ENCODE results near the gene GRAP.
A peak's percentile ranks its signal among the peaks of the same experiment; 100 is the strongest.

The GRAP gene

DNA sequence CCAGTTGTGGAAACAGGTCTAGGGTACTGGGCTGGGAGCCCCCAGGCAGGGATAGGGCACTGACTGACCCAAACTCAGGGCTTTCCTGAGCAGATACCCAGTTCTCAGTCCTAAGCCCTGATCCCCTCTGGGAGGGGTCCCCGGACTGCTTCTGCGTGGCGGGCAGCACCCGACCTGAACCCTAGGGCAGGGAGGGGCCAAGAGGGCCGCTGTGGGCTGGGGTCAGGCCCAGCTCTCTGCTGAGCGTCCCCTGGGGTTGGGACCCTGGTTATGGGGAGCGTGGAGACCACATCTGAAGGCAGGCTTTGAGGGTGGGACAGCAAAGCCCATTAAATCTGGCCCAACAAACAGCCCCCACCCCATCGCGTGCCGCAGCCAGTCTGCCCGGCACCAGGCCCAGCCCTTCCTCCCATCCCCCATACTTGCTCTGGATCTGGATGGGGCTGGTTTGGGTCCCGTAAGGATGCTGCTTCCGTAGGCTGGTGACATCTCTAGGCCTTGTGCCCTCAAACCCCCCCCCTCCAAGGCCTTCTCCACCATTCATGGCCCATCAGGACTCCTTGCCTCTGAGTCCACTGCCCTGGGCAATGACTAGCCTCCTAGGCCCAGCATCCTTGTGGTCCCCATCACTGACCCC lies 41.5 kb downstream of the GRAP start:
- Histone ChIP-seq H3K9ac (no peak overlapping the region), H3K9me3 (peaks cover 9% of the 10 kb centered on the region), H3K36me3 (no peaks in the 10 kb centered on the region), H3K4me2 (peak overlapping the region; percentile 97), H4K20me1 (peaks cover 29% of the 10 kb centered on the region), H3K27ac (no peak overlapping the region), H3K4me3 (peak overlapping the region; percentile 69; the same call in 1 of the 2 replicates), H3K27me3 (peaks cover 64% of the 10 kb centered on the region), H3K4me1 (peaks cover 50% of the 10 kb centered on the region)
- no peak for TF ChIP-seq Cebpa-rat (IDR thresholded peaks at IDR 0.05)

DNA sequence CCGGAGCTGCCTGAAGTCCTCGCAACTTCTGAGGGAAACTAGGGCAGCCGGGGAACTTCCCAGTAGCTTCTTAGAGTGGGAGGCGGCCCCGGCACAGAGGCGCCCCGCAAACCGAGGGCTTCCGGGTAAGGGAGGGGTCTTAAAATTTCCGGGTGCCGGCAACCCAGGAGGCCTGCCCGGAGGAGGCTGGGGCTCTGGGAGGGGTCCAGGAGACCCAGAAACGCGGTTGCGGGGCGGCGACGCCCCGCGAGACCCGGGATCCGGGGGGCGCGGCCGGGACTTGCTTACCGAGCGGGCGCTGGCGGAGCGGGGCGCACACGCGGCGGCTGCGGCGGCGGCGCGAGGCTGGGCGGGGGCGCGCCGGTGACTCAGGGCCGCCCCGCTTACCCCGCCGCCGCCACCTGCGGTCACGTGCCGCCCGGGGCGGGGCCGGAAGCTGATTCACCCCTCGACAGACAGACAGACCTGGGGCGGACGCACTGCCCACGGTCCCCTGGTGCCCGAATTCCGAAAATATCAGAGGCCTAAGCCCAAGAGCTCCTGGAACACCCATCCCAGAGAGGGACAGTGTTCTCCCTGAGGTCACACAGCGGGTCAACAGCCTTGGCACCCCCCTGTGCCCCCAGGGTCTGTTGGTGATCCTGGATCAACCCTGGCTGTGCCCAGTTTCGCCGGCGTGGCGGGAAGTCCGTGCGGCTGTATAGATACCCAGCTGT lies 42.2 kb downstream of the GRAP start, which contains the start of gene FAM83G:
Gene FAM83G (minus strand): TSS at position 344 of the 716 bp plus-strand sequence. CDS start 723 bp downstream, outside the sequence.
- H3K27ac ChIP-seq, result no peak within 1 kb of the TSS
- TF ChIP-seq Cebpa-rat (IDR thresholded peaks at IDR 0.05), result no peak
- peaks cover 50% of the 10 kb centered on the region for H3K4me1 ChIP-seq
- H3K9me3 ChIP-seq, result peaks cover 9% of the 10 kb centered on the region
- H3K9ac ChIP-seq, result peak within 1 kb of the TSS; percentile 58
- peaks cover 29% of the 10 kb centered on the region for H4K20me1 ChIP-seq
- peak within 1 kb of the TSS; percentile 69 for H3K4me3 ChIP-seq
- peak within 1 kb of the TSS; percentile 97 for H3K4me2 ChIP-seq
- no peaks in the 10 kb centered on the region for H3K36me3 ChIP-seq
- H3K27me3 ChIP-seq, result peaks cover 69% of the 10 kb centered on the region

DNA sequence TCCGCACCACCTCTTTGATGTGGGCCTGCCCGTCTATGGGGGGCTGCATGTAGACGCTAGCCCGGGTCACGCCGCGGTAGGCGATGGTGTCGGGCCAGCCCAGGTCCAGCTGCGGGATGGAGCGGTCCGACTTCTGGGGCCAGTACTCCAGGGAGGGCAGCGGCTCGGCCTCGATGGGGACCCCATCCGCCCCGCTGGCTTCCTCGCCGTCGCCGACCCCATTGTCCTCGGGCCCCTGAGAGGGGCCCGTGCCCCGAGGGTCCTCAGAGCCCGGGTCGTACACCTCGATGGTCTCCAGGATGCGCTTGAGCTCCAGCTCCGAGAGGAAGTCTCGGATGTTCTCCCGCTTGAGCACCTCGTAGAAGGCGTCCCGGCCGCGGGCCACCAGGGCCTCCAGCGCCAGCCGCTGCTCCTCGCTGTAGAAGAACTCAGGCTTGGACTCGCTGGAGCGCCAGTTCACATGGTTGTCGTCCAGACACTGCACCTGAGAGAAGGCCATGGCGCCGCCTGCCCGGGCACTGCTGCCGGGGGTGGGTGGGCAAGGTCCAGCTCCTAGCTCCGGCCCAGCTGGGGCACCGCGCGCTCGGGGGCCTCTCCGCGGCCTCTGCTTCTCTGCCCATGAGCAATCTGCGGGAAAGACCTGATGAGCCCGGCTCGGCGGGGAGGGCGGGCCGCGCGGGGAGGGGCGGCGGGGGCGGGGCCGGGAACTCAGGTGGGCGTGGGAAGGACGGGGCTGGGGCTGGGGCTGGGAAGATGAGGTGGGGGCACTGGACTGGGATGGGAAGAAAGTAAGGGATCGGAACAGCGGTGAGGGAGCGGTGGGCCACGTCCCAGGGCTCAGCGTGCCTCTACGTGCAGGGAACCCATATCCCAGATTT lies 43.0 kb downstream of the GRAP start:
- H3K4me1 ChIP-seq, result peaks cover 50% of the 10 kb centered on the region
- peaks cover 69% of the 10 kb centered on the region for H3K27me3 ChIP-seq
- H4K20me1 ChIP-seq, result peaks cover 29% of the 10 kb centered on the region
- peak overlapping the region; percentile 97 for H3K4me2 ChIP-seq
- H3K9me3 ChIP-seq, result peaks cover 9% of the 10 kb centered on the region
- H3K27ac ChIP-seq, result no peak overlapping the region
- H3K9ac ChIP-seq, result peak overlapping the region; percentile 58
- peak overlapping the region; percentile 69 for H3K4me3 ChIP-seq
- no peak for TF ChIP-seq Cebpa-rat (IDR thresholded peaks at IDR 0.05)
- no peaks in the 10 kb centered on the region for H3K36me3 ChIP-seq

DNA sequence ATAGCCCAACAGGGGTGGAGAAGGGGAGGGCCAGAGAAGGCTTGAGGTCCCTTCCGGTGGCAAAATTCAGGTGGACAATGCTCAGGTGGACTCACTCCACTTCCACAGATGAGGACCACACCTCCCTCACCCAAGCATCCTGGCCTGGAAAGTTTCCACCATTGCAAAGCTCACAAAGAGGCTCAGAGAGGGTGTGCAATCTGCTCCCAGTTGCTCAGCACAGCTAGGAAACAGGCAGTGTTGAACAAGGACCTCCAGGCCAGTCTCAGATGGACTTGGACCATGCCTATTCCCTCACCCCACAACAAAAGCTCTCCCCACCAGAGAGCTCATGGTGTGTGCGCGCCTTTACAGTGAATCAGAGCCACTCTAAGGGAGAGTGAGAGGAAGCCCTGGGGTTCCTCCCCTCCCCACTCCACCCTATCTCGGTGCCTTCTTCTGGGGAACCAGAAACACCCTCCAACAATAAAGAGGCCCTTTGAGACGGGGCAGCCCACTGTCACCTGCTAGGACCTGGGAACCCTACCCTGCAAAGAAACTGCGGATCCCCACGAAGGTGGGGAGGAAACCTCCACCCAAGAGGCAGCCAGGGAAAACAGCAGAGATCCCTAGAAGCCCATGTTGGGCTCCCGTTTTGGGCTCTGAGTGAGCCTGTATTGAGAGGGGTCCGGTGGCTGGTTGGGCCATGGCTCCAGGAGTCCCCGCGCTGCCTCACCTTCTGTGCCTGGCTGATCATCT lies 43.8 kb downstream of the GRAP start:
- H3K4me3 ChIP-seq, result 0 out of 2 replicates have a peak overlapping the region, but pooled peaks have one; percentile 69
- no peak for TF ChIP-seq Cebpa-rat (IDR thresholded peaks at IDR 0.05)
- H3K4me2 ChIP-seq, result peak overlapping the region; percentile 97; the same call in 1 of the 2 replicates
- peaks cover 50% of the 10 kb centered on the region for H3K4me1 ChIP-seq
- peaks cover 9% of the 10 kb centered on the region for H3K9me3 ChIP-seq
- peaks cover 69% of the 10 kb centered on the region for H3K27me3 ChIP-seq
- H4K20me1 ChIP-seq, result peaks cover 29% of the 10 kb centered on the region
- no peak overlapping the region for H3K9ac ChIP-seq
- H3K36me3 ChIP-seq, result no peaks in the 10 kb centered on the region
- H3K27ac ChIP-seq, result no peak overlapping the region

DNA sequence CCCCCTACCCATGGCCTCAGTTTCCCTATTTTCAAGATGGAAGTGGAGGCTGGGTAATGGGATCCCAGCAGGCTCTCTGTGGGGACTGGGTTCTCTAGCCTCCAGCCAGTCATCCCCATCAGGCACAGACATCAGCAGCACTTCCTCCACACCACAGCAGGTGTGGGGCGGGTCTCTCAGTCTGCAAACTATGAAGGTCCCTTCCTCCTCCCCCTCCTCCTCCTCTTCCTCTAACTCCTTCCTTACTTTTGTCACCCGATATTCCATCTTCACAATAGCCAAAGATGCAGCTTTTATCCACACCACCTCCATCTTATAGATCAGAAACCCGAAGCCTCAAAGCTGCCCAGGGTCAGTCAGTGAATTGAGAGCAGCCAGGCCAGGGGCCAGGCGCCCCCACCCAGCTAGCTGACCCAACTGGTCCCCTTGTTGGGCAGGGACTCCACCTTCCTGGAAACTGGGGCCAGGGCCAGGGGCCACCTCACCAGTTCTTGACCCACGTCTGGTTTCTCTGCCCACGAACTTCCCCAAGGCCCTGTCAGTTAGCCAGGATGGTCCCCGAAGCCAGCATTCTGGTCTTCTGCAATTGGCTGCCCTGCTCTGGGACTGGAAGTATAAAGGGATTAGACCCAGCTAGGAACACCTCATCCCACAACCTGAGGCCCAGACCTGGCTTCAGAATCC lies 44.7 kb downstream of the GRAP start:
- no peak overlapping the region for H3K4me3 ChIP-seq
- peaks cover 29% of the 10 kb centered on the region for H4K20me1 ChIP-seq

DNA sequence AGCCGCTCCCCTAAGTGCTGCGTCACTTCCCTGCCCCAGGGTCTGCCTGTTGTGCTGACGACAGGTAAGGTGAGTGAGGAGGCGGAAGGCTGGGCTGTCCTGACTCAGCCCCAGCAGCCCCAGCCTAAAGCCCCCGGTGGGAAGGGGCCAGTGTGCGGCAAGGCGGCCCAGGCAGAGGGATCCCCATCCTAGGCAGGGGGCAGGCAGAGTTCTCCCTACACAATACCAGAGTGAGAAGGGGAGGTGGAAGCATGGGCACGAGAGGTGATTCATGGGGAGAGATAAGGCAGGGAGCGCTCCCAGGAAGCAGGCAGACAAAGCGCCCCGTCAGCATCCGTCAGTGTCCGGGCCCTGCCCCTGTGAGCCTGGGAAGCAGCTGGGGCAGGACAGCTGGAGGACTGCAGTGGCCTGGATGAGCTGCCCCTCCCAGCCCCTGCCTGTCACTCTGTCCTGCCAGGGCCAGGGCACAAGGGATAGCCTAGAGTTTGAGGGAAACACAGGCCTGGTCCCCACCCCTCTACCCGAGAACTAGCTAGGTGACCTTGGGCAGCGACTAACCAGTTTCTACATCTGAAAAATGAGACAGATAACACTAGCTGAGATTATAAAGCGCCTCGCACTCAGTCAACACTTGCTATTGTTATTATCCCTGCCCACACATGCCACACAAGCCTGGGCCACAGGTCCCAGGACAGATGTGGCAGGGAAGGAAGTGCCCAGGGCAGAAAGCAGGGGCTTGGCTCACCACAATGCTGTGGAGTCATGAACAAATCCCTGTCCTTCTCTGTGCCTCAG lies 46.0 kb downstream of the GRAP start:
- Histone ChIP-seq H3K4me3 (no peak overlapping the region), H3K27me3 (peaks cover 60% of the 10 kb centered on the region), H3K4me2 (peak overlapping the region; percentile 50), H3K27ac (no peak overlapping the region), H3K9me3 (peaks cover 7% of the 10 kb centered on the region), H3K36me3 (no peaks in the 10 kb centered on the region), H3K9ac (no peak overlapping the region), H3K4me1 (peaks cover 48% of the 10 kb centered on the region), H4K20me1 (peaks cover 29% of the 10 kb centered on the region)
- TF ChIP-seq Cebpa-rat (IDR thresholded peaks at IDR 0.05), result no peak

More for the DNA sequence above, 44.7 kb downstream of the GRAP start:
- Histone ChIP-seq H3K4me1 (peaks cover 50% of the 10 kb centered on the region), H3K27ac (no peak overlapping the region), H3K9me3 (peaks cover 9% of the 10 kb centered on the region), H3K4me2 (peak overlapping the region; percentile 50), H3K27me3 (peaks cover 69% of the 10 kb centered on the region), H3K9ac (no peak overlapping the region), H3K36me3 (no peaks in the 10 kb centered on the region)
- TF ChIP-seq Cebpa-rat (IDR thresholded peaks at IDR 0.05), result no peak

DNA sequence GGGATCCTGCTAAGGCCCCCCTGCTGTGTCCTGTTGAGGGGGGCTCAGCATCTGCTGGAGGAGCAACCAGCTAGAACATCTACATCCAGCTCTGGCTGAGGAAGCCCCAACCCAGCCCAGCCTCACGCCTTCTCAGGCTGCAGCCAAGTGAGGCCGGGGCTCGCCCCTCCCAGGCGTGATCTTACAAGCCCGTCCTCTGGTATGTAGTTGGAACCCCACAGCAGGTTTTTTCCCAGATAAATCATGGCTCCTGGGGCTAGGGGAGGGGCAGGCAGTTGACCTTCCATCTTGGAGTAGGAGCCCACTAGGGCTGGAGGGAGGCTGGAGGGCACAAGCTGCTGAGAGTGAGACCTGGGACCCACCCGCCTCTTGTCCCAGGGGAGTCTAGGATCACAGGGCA lies 46.8 kb downstream of the GRAP start:
- no peak overlapping the region for H3K4me2 ChIP-seq
- no peak overlapping the region for H3K9ac ChIP-seq
- H3K36me3 ChIP-seq, result no peaks in the 10 kb centered on the region
- H3K27me3 ChIP-seq, result peaks cover 51% of the 10 kb centered on the region
- peaks cover 15% of the 10 kb centered on the region for H3K9me3 ChIP-seq
- no peak for TF ChIP-seq Cebpa-rat (IDR thresholded peaks at IDR 0.05)
- peaks cover 25% of the 10 kb centered on the region for H4K20me1 ChIP-seq
- no peak overlapping the region for H3K4me3 ChIP-seq
- H3K27ac ChIP-seq, result no peak overlapping the region
- peaks cover 40% of the 10 kb centered on the region for H3K4me1 ChIP-seq

DNA sequence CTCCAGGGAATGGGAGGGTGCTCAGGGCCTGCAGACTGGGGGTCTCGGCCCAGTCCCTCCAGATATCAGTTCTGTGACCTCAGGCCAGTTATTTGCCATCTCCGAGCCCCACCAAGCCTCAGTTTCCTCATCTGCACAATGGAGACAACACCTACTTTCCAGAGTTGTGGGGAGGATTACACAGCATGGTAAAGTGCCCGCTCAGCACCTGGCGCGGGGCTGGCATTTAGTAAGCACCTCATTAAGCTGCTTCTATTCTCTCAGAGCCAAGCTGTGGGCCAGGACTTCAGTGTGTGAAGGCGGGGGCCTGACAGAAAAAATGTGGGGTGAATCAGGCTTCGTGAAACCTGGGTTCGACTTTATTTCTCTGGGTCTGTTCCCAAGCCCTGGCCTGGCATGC lies 47.4 kb downstream of the GRAP start:
- no peak overlapping the region for H3K4me2 ChIP-seq
- TF ChIP-seq Cebpa-rat (IDR thresholded peaks at IDR 0.05), result no peak
- H4K20me1 ChIP-seq, result peaks cover 19% of the 10 kb centered on the region
- H3K9me3 ChIP-seq, result peaks cover 20% of the 10 kb centered on the region
- no peak overlapping the region for H3K4me3 ChIP-seq
- H3K27me3 ChIP-seq, result peaks cover 49% of the 10 kb centered on the region
- no peaks in the 10 kb centered on the region for H3K36me3 ChIP-seq
- H3K27ac ChIP-seq, result no peak overlapping the region
- H3K9ac ChIP-seq, result no peak overlapping the region
- H3K4me1 ChIP-seq, result peaks cover 35% of the 10 kb centered on the region

Data from BLaER1 (cell line).